CD4-positive, CD25-positive, alpha-beta regulatory T cell (primary cell): ENCODE measurements around the gene ZSCAN10. TPM values are rescaled to one million over a fixed set of nuclear protein-coding genes. Genes with fewer than 3 reads are reported as not detected.

ENCODE experiments used
- ATAC-seq, 2 donors: fragments of 150-1000 bp; cut with Tn5 transposase; one replicate each; pipeline ENCODE4 v1.10.0; 2021; ENCODE audit warnings: low read depth in 2 of 2, moderate number of reproducible peaks in 2 of 2, moderate library complexity in 1 of 2
- DNase-seq, 3 donors: peaks; one replicate each; pipeline versions ENCODE4 v3.0.0 to v3.0.0-alpha.2; 2012 to 2022; ENCODE audit warnings: mixed read lengths in 1 of 3
- H3K27ac ChIP-seq: one replicate; pipeline ENCODE4 v1.7.0; 2013; ENCODE audit warnings: mild to moderate bottlenecking, low read length; ENCODE audit not compliant: insufficient read depth, poor library complexity, severe bottlenecking
- H3K27me3 ChIP-seq: one replicate; pipeline ENCODE4 v1.7.0; 2013; ENCODE audit warnings: low read length; ENCODE audit not compliant: control insufficient read depth, insufficient read depth
- H3K36me3 ChIP-seq: one replicate; pipeline ENCODE4 v1.7.0; 2013; ENCODE audit warnings: mild to moderate bottlenecking, low read length, moderate library complexity; ENCODE audit not compliant: control insufficient read depth, insufficient read depth
- H3K4me1 ChIP-seq: 2 replicates; pipeline ENCODE4 v1.7.0; 2013; ENCODE audit warnings: mild to moderate bottlenecking, low read length; ENCODE audit not compliant: insufficient read depth, control insufficient read depth, poor library complexity, severe bottlenecking
- H3K4me3 ChIP-seq: one replicate; pipeline ENCODE4 v1.7.0; 2013; ENCODE audit warnings: low read depth, mild to moderate bottlenecking, low read length, moderate library complexity
- H3K9me3 ChIP-seq, 2 experiments: 1 replicate in 1 of 2; 2 replicates in 1 of 2; pipeline ENCODE4 v1.7.0; 2013; ENCODE audit warnings: low read length in 2 of 2, mild to moderate bottlenecking in 1 of 2, moderate library complexity in 1 of 2; ENCODE audit not compliant: control insufficient read depth in 2 of 2
- H3K27ac Mint-ChIP-seq, 3 donors: one replicate each; pipeline ENCODE4 v1.8.0; 2020 to 2022; ENCODE audit warnings: mild to moderate bottlenecking in 3 of 3, mixed read lengths in 3 of 3, moderate library complexity in 2 of 3
- H3K27me3 Mint-ChIP-seq: one replicate; pipeline ENCODE4 v1.8.0; 2022; ENCODE audit warnings: mild to moderate bottlenecking, mixed read lengths
- H3K36me3 Mint-ChIP-seq: one replicate; pipeline ENCODE4 v1.8.0; 2020; ENCODE audit warnings: mixed read lengths
- H3K4me1 Mint-ChIP-seq, 4 donors: one replicate each; pipeline ENCODE4 v1.8.0; 2020 to 2022; ENCODE audit warnings: mixed read lengths in 4 of 4, mild to moderate bottlenecking in 1 of 4
- H3K4me3 Mint-ChIP-seq, 4 donors: one replicate each; pipeline ENCODE4 v1.8.0; 2020 to 2022; ENCODE audit warnings: mild to moderate bottlenecking in 4 of 4, mixed read lengths in 4 of 4, moderate library complexity in 3 of 4
- H3K9me3 Mint-ChIP-seq, 7 donors: one replicate each; pipeline ENCODE4 v1.8.0; 2020 to 2022; ENCODE audit warnings: mixed read lengths in 7 of 7, mild to moderate bottlenecking in 3 of 7, moderate library complexity in 2 of 7
- polyA plus RNA-seq, 4 donors: library from polyadenylated mRNA; unstranded; fragments of 300-500 nt; fragmentation: Illumina TruSeq; gene quantifications; one replicate each; pipeline ENCODE4 v1.2.3, GENCODE V29; 2021
- total RNA-seq: library from RNA; stranded (reverse); gene quantifications from one replicate; pipeline ENCODE4 v1.2.3, GENCODE V29; 2022

The ZSCAN10 gene
- total and polyA plus RNA-seq, 5 donors from 2014 or later, result 0.81 TPM; not detected in 4

GRCh38 chr16:3091551-3091950 is 7.5 kb downstream of the ZSCAN10 start:
- no peaks in the 10 kb centered on the region for H3K9me3 ChIP-seq
- Mint-ChIP-seq H3K27me3 (no peaks in the 10 kb centered on the region), H3K36me3 (no peaks in the 10 kb centered on the region), H3K9me3 (no peaks in the 10 kb centered on the region), H3K27ac (peak overlapping the region in 2 of 3 donors; percentile 9 to 44), H3K4me1 (peaks cover 11 to 60% (median 28%) of the 10 kb centered on the region in 4 donors), H3K4me3 (peak overlapping the region in 1 of 4 donors; percentile 15)
- no peak overlapping the region for H3K4me3 ChIP-seq
- DNase-seq (no peak), ATAC-seq (no peak)
- H3K36me3 ChIP-seq, result no peaks in the 10 kb centered on the region
- H3K4me1 ChIP-seq, result peaks cover 42% of the 10 kb centered on the region
- H3K27me3 ChIP-seq, result no peaks in the 10 kb centered on the region
- no peak overlapping the region for H3K27ac ChIP-seq

- Histone ChIP-seq H3K4me1 (peaks cover 33% of the 10 kb centered on the region), H3K9me3 (no peaks in the 10 kb centered on the region), H3K4me3 (no peak overlapping the region), H3K27ac (no peak overlapping the region), H3K36me3 (no peaks in the 10 kb centered on the region), H3K27me3 (no peaks in the 10 kb centered on the region)
- no peaks in the 10 kb centered on the region for H3K36me3 Mint-ChIP-seq
- peaks cover 7 to 60% (median 24%) of the 10 kb centered on the region in 4 donors for H3K4me1 Mint-ChIP-seq
- no peak for DNase-seq
- no peak for ATAC-seq
- no peaks in the 10 kb centered on the region for H3K27me3 Mint-ChIP-seq
- H3K27ac Mint-ChIP-seq, result no peak overlapping the region
- H3K4me3 Mint-ChIP-seq, result no peak overlapping the region
- no peaks in the 10 kb centered on the region for H3K9me3 Mint-ChIP-seq
Measured at GRCh38 chr16:3089717-3090592, 9.1 kb downstream of the ZSCAN10 start.

- DNase-seq (no peak), ATAC-seq (no peak)
- Mint-ChIP-seq H3K27me3 (no peaks in the 10 kb centered on the region), H3K4me1 (peaks cover 5 to 61% (median 23%) of the 10 kb centered on the region in 4 donors), H3K9me3 (no peaks in the 10 kb centered on the region), H3K4me3 (peak overlapping the region in 1 of 4 donors; percentile 90), H3K27ac (no peak overlapping the region), H3K36me3 (no peaks in the 10 kb centered on the region)
- Histone ChIP-seq H3K9me3 (no peaks in the 10 kb centered on the region), H3K36me3 (no peaks in the 10 kb centered on the region), H3K4me3 (no peak overlapping the region), H3K27me3 (no peaks in the 10 kb centered on the region), H3K4me1 (peaks cover 25% of the 10 kb centered on the region), H3K27ac (no peak overlapping the region)
Measured at GRCh38 chr16:3088925-3089716, 10.0 kb downstream of the ZSCAN10 start.

- H3K4me3 Mint-ChIP-seq, result peak overlapping the region in 2 of 4 donors; percentile 52 to 90
- peaks cover 5 to 64% (median 24%) of the 10 kb centered on the region in 4 donors for H3K4me1 Mint-ChIP-seq
- H3K9me3 Mint-ChIP-seq, result no peaks in the 10 kb centered on the region
- peaks cover 23% of the 10 kb centered on the region for H3K4me1 ChIP-seq
- ATAC-seq, result no peak
- no peaks in the 10 kb centered on the region for H3K27me3 ChIP-seq
- H3K27ac ChIP-seq, result no peak overlapping the region
- no peak overlapping the region for H3K4me3 ChIP-seq
- H3K27ac Mint-ChIP-seq, result peak overlapping the region; percentile 34 to 87 (median 86)
- no peak for DNase-seq
- H3K36me3 ChIP-seq, result no peaks in the 10 kb centered on the region
- no peaks in the 10 kb centered on the region for H3K36me3 Mint-ChIP-seq
- no peaks in the 10 kb centered on the region for H3K27me3 Mint-ChIP-seq
- no peaks in the 10 kb centered on the region for H3K9me3 ChIP-seq
Measured at GRCh38 chr16:3088450-3088849, 10.6 kb downstream of the ZSCAN10 start.

GRCh38 chr16:3087243-3088235 is 11.6 kb downstream of the ZSCAN10 start:
- H3K4me1 ChIP-seq, result peaks cover 23% of the 10 kb centered on the region
- H3K36me3 Mint-ChIP-seq, result no peaks in the 10 kb centered on the region
- no peaks in the 10 kb centered on the region for H3K27me3 ChIP-seq
- no peaks in the 10 kb centered on the region for H3K36me3 ChIP-seq
- H3K27me3 Mint-ChIP-seq, result no peaks in the 10 kb centered on the region
- peak overlapping the region; percentile 34 to 89 (median 87) for H3K27ac Mint-ChIP-seq
- peak overlapping the region; percentile 48 for H3K4me3 ChIP-seq
- H3K4me3 Mint-ChIP-seq, result peak overlapping the region; percentile 72 to 90 (median 78)
- peaks cover 5 to 65% (median 26%) of the 10 kb centered on the region in 4 donors for H3K4me1 Mint-ChIP-seq
- peak overlapping the region; percentile 37 for H3K27ac ChIP-seq
- ATAC-seq, result no peak
- H3K9me3 Mint-ChIP-seq, result no peaks in the 10 kb centered on the region
- DNase-seq, result no peak
- H3K9me3 ChIP-seq, result no peaks in the 10 kb centered on the region

- peak overlapping the region in 2 of 3 donors; percentile 62 to 71 for H3K27ac Mint-ChIP-seq
Measured at GRCh38 chr16:3086596-3087242, 12.4 kb downstream of the ZSCAN10 start.

More at GRCh38 chr16:3086596-3087242, 12.4 kb downstream of the ZSCAN10 start:
- Mint-ChIP-seq H3K4me1 (peaks cover 5 to 65% (median 26%) of the 10 kb centered on the region in 4 donors), H3K4me3 (peak overlapping the region; percentile 53 to 90 (median 74)), H3K9me3 (no peaks in the 10 kb centered on the region), H3K36me3 (no peaks in the 10 kb centered on the region), H3K27me3 (no peaks in the 10 kb centered on the region)
- no peaks in the 10 kb centered on the region for H3K9me3 ChIP-seq
- H3K27me3 ChIP-seq, result no peaks in the 10 kb centered on the region
- ATAC-seq (peak; percentile 73 to 80), DNase-seq (no peak)
- H3K27ac ChIP-seq, result peak overlapping the region; percentile 37
- H3K4me3 ChIP-seq, result peak overlapping the region; percentile 48
- H3K4me1 ChIP-seq, result peaks cover 23% of the 10 kb centered on the region
- H3K36me3 ChIP-seq, result no peaks in the 10 kb centered on the region
